ENCODE results near the gene TSPAN33. TPM values are rescaled to one million over a fixed set of nuclear protein-coding genes. Genes with fewer than 3 reads are reported as not detected.
A peak's percentile ranks its signal among the peaks of the same experiment; 100 is the strongest.

TSPAN33 gene
- total RNA-seq, 1 experiment from 2014 or later = 12.4 TPM

DNA sequence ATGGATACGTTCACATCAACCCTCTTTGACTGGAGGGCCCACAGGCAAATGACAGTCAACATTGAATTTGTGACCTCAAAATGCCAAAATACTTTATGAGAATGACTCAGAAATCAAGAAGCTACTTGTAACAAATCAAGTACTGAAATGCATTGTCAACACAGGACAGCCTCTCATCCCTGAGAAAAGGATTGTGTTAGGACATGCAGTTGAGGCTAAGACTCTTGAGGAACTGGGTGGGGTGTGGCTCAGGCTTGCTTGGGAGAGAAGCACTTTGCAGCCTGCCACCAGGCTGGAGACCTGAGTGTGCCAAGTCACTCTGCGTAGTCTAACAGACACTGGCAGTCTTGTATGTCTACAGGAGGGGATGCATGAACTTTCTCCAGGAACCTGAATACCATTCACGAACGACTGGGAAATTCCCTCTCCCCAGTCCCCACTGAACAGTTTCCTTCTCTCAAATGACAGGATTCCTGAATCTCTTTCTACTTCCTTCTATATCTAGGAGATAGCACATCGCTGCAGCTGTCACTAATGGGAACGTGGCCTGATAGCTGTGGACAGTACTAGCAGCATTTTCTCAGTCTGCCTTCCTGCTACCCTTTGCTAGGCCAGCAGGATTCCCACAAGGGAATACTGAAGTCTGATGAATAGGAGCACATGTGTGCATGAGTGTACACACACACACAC is 40.6 kb downstream of the TSPAN33 start:
- TF ChIP-seq, protein P1, sequence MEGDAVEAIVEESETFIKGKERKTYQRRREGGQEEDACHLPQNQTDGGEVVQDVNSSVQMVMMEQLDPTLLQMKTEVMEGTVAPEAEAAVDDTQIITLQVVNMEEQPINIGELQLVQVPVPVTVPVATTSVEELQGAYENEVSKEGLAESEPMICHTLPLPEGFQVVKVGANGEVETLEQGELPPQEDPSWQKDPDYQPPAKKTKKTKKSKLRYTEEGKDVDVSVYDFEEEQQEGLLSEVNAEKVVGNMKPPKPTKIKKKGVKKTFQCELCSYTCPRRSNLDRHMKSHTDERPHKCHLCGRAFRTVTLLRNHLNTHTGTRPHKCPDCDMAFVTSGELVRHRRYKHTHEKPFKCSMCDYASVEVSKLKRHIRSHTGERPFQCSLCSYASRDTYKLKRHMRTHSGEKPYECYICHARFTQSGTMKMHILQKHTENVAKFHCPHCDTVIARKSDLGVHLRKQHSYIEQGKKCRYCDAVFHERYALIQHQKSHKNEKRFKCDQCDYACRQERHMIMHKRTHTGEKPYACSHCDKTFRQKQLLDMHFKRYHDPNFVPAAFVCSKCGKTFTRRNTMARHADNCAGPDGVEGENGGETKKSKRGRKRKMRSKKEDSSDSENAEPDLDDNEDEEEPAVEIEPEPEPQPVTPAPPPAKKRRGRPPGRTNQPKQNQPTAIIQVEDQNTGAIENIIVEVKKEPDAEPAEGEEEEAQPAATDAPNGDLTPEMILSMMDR (IDR thresholded peaks at IDR 0.05; ENCODE audit: unreplicated experiment) = no peak
- H3K27me3 Mint-ChIP-seq (ENCODE audit: unreplicated experiment) = peaks cover 42% of the 10 kb centered on the region
- no peaks in the 10 kb centered on the region for H3K9me3 Mint-ChIP-seq (ENCODE audit: low read depth, unreplicated experiment)
- H3K27ac Mint-ChIP-seq (ENCODE audit: unreplicated experiment) = no peak overlapping the region
- no peak overlapping the region for H3K4me3 Mint-ChIP-seq (ENCODE audit: low read depth, unreplicated experiment)
- no peak for DNase-seq
- CTCF ChIA-PET = no interaction called here
- peaks cover 9% of the 10 kb centered on the region for H3K4me1 Mint-ChIP-seq (ENCODE audit: low read depth, unreplicated experiment)
- no TSS peak for BruUV-seq (replicated peaks)
- H3K36me3 Mint-ChIP-seq (ENCODE audit: insufficient read depth, unreplicated experiment) = peaks cover 5% of the 10 kb centered on the region
- intact Hi-C loops (cut with micrococcal nuclease; ENCODE audit: unreplicated experiment) = no loop called here

DNA sequence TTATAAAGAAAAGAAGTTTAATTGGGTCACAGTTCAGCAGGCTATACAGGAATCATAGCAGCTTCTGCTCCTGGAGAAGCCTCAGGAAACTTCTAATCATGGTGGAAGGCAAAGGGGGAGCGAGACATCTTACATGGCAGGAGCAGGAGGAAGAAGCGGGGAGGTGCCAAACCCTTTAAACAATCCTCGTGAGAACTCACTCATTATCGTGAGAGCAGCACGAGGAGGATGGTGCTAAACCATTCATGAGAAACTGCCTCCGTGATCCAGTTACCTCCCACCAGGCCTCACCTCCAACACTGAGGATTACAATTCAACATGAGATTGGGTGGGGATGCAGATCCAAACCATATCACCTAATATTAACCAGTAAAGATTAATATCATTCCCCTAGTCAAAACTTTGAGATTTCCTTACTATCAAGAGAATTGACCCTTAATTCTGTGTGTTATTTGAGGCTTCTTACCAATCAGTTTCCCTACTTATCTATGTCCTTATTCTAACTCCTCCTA is 42.3 kb downstream of the TSPAN33 start:
- DNase-seq = no peak
- Mint-ChIP-seq H3K4me3 (ENCODE audit: low read depth, unreplicated experiment) (no peak overlapping the region), H3K27ac (ENCODE audit: unreplicated experiment) (no peak overlapping the region), H3K27me3 (ENCODE audit: unreplicated experiment) (peaks cover 41% of the 10 kb centered on the region), H3K9me3 (ENCODE audit: low read depth, unreplicated experiment) (no peaks in the 10 kb centered on the region), H3K36me3 (ENCODE audit: insufficient read depth, unreplicated experiment) (peaks cover 5% of the 10 kb centered on the region), H3K4me1 (ENCODE audit: low read depth, unreplicated experiment) (peaks cover 9% of the 10 kb centered on the region)
- TF ChIP-seq, protein P1 (IDR thresholded peaks at IDR 0.05; ENCODE audit: unreplicated experiment) = no peak
- BruUV-seq (replicated peaks) = no TSS peak
- intact Hi-C loops (cut with micrococcal nuclease; ENCODE audit: unreplicated experiment) = no loop called here
- CTCF ChIA-PET = no interaction called here

GRCh38 chr7:129187681-129188371 is 43.3 kb downstream of the TSPAN33 start:
- Mint-ChIP-seq H3K27ac (ENCODE audit: unreplicated experiment) (no peak overlapping the region), H3K27me3 (ENCODE audit: unreplicated experiment) (peaks cover 51% of the 10 kb centered on the region), H3K4me3 (ENCODE audit: low read depth, unreplicated experiment) (peak overlapping the region; percentile 65), H3K4me1 (ENCODE audit: low read depth, unreplicated experiment) (peaks cover 9% of the 10 kb centered on the region), H3K9me3 (ENCODE audit: low read depth, unreplicated experiment) (no peaks in the 10 kb centered on the region), H3K36me3 (ENCODE audit: insufficient read depth, unreplicated experiment) (peaks cover 5% of the 10 kb centered on the region)
- DNase-seq = no peak
- TF ChIP-seq, protein P1 (IDR thresholded peaks at IDR 0.05; ENCODE audit: unreplicated experiment) = no peak
- CTCF ChIA-PET = no interaction called here
- no TSS peak for BruUV-seq (replicated peaks)
- intact Hi-C loops (cut with micrococcal nuclease; ENCODE audit: unreplicated experiment) = no loop called here

GRCh38 chr7:129188372-129188891 is 43.9 kb downstream of the TSPAN33 start, which contains the start of gene SMO:
Gene SMO (plus strand): TSS chr7:129188633. CDS start chr7:129189152, 519 bp downstream.
- Mint-ChIP-seq H3K27me3 (ENCODE audit: unreplicated experiment) (peaks cover 55% of the 10 kb centered on the region), H3K36me3 (ENCODE audit: insufficient read depth, unreplicated experiment) (peaks cover 5% of the 10 kb centered on the region), H3K4me3 (ENCODE audit: low read depth, unreplicated experiment) (peak within 1 kb of the TSS; percentile 65), H3K9me3 (ENCODE audit: low read depth, unreplicated experiment) (no peaks in the 10 kb centered on the region), H3K4me1 (ENCODE audit: low read depth, unreplicated experiment) (peaks cover 9% of the 10 kb centered on the region), H3K27ac (ENCODE audit: unreplicated experiment) (no peak within 1 kb of the TSS)
- BruUV-seq (replicated peaks) = no TSS peak
- CTCF ChIA-PET = no interaction called here
- intact Hi-C loops (cut with micrococcal nuclease; ENCODE audit: unreplicated experiment) = no loop called here
- TF ChIP-seq, protein P1 (IDR thresholded peaks at IDR 0.05; ENCODE audit: unreplicated experiment) = no peak
- no peak for DNase-seq
